Regular cardiac myocyte (primary cell): ENCODE measurements around the gene RNF225. TPM values are rescaled to one million over a fixed set of nuclear protein-coding genes. Genes with fewer than 3 reads are reported as not detected.

Experiments
- total RNA-seq: library from RNA; depleted of rRNA; stranded (reverse); fragments of >200 nt; gene quantifications from 2 replicates; pipeline ENCODE4 v1.2.3, GENCODE V29; 2014

The RNF225 gene
- total RNA-seq = 0.38 TPM in 1 of 2 replicates, not detected in the other

DNA sequence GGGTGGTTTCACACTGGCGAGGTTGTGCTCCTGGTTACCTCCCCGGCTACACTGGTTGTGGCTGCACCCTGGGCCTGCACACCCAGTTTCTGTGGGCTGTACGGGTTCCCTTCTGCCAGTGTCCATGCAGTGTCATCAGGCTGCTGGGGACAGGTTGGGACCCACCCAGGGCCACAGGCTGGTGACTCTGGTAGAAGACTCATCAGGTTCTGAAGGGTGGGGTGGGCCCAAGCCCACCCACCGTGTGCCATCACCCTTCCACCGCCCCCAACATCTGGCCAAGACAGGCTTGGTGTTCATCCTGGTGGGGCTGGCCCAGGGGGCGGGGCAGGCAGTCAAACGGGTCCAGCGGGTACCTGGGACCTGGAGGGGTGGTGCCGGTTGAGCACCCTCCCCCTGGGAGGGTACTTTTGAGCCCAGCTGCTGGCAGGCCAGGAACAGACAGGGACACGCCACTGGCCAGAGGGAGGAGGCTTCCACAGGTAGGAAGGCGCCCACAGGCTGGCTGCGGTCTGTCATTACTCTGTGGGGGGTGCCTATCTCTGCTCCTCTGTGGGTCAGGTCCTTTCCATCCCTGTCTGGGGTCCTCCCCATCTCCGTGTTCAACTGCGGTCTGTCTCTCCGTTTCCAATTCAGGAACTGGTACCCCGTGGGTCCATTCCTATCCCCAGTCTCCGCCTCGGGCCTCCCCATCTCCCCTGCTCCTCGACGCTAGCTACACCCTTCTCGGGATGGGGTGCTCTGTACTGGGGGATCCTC, at the start of gene RNF225:
Gene RNF225 (plus strand): TSS at position 437 of the 759 bp plus-strand sequence. CDS start 434 bp downstream, outside the sequence.

DNA sequence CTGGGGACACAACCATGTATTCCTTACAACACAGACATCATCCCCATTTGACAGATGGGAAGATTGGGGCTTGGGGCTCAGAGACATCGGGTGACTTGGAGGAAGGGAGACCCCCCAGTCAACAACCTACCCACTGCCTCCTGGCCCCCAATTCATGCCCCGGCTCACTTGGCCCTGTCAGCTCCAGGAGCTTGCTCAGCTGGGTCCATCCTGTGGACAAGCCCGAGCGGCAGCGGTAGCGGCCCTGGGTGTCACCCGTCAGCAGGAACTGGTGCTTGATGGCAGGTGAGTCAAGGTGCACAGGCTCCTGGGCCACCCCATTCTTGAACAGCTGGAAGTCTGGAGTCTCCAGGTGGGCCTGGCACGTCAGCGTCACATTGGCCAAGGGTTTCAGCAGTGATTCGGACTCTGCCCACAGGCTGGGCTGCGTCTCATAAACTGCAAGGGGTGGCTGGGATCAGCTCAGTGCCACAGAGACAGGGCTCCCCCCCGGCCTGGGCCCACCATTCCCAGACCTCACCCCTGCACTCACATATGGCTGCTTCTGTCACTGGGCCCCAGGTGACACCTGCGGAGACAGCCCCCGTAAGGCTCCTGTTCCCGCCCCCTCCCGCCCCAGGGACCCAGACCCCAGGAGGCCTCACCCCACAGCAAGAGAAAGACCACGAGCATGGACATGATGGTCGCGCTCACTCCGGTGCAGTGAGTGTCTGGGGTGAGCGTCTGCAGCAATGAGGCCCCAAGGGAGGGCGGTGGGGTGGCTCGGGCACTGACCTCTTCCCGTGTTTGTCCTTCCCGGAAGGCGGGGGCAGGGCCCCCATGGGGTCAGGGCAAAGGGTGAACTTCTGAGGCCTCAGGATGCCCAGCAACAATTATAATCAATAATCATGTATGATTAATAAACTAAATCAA, 42.4 kb upstream of the RNF225 start, which contains the start of gene A1BG:
Gene A1BG (minus strand): TSS at position 733 of the 912 bp plus-strand sequence. CDS start 55 bp downstream, at position 678.

DNA sequence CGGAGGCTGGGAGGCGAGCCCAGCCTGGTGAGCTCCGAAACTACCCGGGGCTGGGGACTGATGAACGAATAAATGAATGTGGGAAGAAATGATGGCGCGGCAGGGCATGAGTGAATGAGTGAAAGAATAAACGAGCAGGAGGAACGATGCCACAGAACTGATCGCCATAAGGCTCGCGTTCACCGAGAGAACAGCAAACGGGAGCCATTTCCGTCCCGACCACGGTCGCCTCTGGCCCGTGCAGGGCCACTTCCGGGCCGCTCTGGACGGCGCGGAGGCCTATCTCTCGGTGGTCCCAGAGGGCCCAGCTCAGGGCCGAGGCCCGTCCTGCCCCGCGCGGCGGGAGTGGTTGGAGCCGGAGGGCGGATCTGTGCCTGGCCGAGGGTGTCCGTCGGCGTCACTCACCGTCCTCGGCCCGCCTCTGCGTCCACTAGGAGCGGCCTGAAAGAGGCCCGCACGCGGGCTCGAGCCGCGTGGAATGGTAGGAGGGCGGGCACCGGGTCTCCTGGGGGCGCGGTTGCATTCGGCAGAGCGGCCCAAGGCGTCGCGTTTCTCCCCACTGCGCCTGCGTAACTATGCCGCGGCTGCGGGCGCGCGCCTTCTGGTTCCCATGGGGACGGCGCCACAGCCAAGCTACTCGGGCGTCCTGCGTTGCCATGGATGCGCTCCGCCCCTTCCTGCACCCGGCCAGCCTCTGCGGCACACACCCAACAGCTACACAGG, 33.0 kb upstream of the RNF225 start, which contains the start of gene ZNF497:
Gene ZNF497 (minus strand): TSS at position 480 of the 723 bp plus-strand sequence. CDS start 5,116 bp downstream, outside the sequence.

DNA sequence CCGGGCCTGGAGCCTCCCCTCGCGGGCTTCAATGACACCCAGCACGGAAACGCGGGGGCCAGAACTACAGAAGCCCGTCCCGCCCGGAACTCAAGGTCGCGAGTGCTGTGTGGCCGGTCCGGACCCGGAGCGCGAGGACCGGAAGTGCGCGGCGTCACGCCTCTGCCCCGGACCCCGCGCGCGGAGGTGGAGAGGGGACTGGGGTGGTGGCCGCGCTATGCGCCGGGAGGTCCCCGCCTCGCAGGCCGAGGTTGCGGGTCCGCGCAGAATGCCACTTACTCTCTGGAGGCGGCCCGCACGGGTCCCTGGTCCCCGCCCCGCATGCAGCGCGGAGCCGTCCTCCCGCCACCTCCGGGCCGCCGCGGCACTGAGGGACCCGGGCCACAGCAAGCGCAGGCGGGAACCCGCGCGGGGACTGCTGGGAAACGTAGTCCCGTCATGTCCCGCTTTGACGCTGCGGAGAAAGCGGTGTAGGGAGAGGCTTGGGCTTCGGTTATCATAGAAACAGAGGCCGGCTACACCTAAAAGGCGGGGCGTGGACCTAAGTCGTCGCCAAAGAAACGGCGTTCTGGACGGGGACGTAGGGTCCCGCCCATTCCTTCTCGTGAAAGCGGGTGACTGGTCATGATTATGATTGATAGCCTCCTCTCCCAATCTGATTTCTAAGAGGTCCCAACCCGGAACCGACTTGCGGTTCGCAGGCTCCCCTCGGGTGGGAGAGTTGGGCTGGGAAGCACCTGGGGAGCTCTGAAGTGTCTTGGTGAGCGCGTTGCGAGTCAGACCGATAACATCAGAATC, 14.6 kb upstream of the RNF225 start, which contains the start of gene ZNF837:
Gene ZNF837 (minus strand): TSS at position 369 of the 798 bp plus-strand sequence. CDS start 11,698 bp downstream, outside the sequence.

GRCh38 chr19:58386576-58387337, 8.7 kb upstream of the RNF225 start, which contains the start of gene RPS5:
Gene RPS5 (plus strand): TSS chr19:58387269. CDS start chr19:58388138, 869 bp downstream.

GRCh38 chr19:58408152-58409009, 12.9 kb downstream of the RNF225 start, which contains the start of gene ZNF584:
Gene ZNF584 (plus strand): TSS chr19:58408649. CDS start chr19:58409148, 499 bp downstream.

DNA sequence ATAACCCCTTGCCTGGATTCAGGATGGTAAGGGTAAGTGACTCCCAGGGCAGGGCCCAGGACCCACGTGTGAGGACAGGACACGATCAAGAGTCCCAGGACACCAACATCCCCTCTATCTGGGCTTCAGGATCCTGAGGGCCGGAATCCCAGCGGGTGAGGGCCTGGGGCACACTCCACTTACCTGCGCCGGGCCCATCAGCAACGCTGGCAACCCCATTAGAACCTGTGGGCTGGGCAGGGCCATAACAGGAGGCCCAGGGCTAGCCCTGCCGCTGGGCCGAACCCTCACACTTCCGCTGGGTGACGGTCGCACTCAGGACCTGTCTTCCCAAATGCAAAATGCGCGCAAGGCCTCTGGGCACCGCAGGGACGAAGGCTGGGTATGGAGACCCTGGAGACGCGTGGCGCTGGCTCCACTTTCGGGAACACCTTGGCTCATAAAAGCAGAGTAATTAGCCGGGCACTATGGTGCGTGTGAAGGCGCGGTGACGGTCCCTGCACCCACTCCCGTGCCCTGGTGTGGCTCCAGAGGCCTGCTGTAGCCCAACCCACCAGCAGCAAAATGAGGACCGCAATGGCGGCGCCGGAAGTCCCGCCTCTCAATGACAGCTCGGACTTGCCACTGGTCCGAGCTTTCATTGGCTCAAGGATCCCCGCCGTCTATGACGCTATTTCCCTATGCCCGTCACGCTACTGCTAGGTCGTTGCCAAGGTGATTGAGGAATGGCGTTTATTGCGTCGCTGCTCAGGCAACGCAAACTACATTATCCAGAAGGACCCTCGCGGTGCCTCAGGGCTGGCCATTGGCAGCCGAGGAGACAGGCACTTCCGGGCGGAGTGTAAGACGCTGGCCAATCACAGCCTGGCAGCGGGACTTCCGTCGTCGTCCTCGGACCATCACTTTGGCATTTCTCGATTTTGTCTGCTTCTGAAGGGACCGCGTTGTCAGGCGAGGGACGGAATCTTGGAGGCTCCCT, 44.4 kb downstream of the RNF225 start, which contains the start of gene ZNF132:
Gene ZNF132 (minus strand): TSS at position 578 of the 979 bp plus-strand sequence. CDS start 332 bp downstream, at position 246.

Other genes starting within 250 kb of the RNF225 start
- gene ZNF329, start 244.9 kb upstream of the RNF225 start, total RNA-seq = 14.6 and 17.8 TPM in 2 replicates
- gene ZNF274, start 212.6 kb upstream of the RNF225 start, total RNA-seq = 29.3 and 31.6 TPM in 2 replicates
- gene ZNF544, start 166.7 kb upstream of the RNF225 start, total RNA-seq = 42.0 and 44.5 TPM in 2 replicates
- 4.0 and 4.5 TPM in 2 replicates for gene ZNF8, start 116.7 kb upstream of the RNF225 start, total RNA-seq
- gene ERVK3-1, start 90.3 kb upstream of the RNF225 start, total RNA-seq = 20.6 and 38.2 TPM in 2 replicates
- 2.3 and 2.7 TPM in 2 replicates for gene ZSCAN22, start 68.7 kb upstream of the RNF225 start, total RNA-seq
- gene A1BG, start 42.2 kb upstream of the RNF225 start, total RNA-seq = 6.1 and 14.4 TPM in 2 replicates
- gene ZNF497, start 32.9 kb upstream of the RNF225 start, total RNA-seq = 0.58 and 1.1 TPM in 2 replicates
- gene ZNF837, start 14.6 kb upstream of the RNF225 start, total RNA-seq = 1.2 and 3.9 TPM in 2 replicates
- gene RPS5, start 8.4 kb upstream of the RNF225 start, total RNA-seq = 2,110 and 2,179 TPM in 2 replicates
- 12.7 and 16.7 TPM in 2 replicates for gene ZNF584, start 13.0 kb downstream of the RNF225 start, total RNA-seq
- 10.4 and 12.7 TPM in 2 replicates for gene ZNF132, start 44.5 kb downstream of the RNF225 start, total RNA-seq
- gene ZNF324B, start 56.0 kb downstream of the RNF225 start, total RNA-seq = 7.3 and 10.0 TPM in 2 replicates
- 11.8 and 16.3 TPM in 2 replicates for gene ZNF324, start 71.4 kb downstream of the RNF225 start, total RNA-seq
- gene ZNF446, start 80.7 kb downstream of the RNF225 start, total RNA-seq = 5.4 and 5.9 TPM in 2 replicates
- 2.8 and 2.9 TPM in 2 replicates for gene SLC27A5, start 116.3 kb downstream of the RNF225 start, total RNA-seq
- gene ZBTB45, start 124.2 kb downstream of the RNF225 start, total RNA-seq = 3.4 and 5.6 TPM in 2 replicates
- gene TRIM28, start 148.4 kb downstream of the RNF225 start, total RNA-seq = 171 and 383 TPM in 2 replicates
- gene CHMP2A, start 159.4 kb downstream of the RNF225 start, total RNA-seq = 98.7 and 136 TPM in 2 replicates
- gene UBE2M, start 163.0 kb downstream of the RNF225 start, total RNA-seq = 51.0 and 87.0 TPM in 2 replicates
- 10.9 and 20.9 TPM in 2 replicates for gene MZF1, start 177.7 kb downstream of the RNF225 start, total RNA-seq